Measurements from ENCODE around the gene NFATC4.

Gene NFATC4

GRCh38 chr14:24411443-24412389, 43.7 kb downstream of the NFATC4 start:
- TF ChIP-seq EZH2 (IDR thresholded peaks at IDR 0.05), result no peak
- TF ChIP-seq POLR2AphosphoS5 (IDR thresholded peaks at IDR 0.05; ENCODE audit: borderline replicate concordance, low read depth, low read length), result no peak
- no peak for TF ChIP-seq FOXP2 (optimal IDR thresholded peaks at IDR 0.05; ENCODE audit: control extremely low read depth, extremely low read length, insufficient read depth)
- Histone ChIP-seq H3K4me3 (no peak overlapping the region), H3K27ac (no peak overlapping the region), H3K9ac (ENCODE audit: insufficient read length) (no peak overlapping the region), H3K36me3 (ENCODE audit: insufficient read depth, low read length) (peaks cover 28% of the 10 kb centered on the region), H3K9me3 (ENCODE audit: low read depth, low read length) (no peaks in the 10 kb centered on the region)
- DNase-seq (ENCODE audit: low read depth, low spot score), result no peak

GRCh38 chr14:24414077-24414476, 46.1 kb downstream of the NFATC4 start:
- DNase-seq (ENCODE audit: low read depth, low spot score), result no peak
- Histone ChIP-seq H3K27ac (no peak overlapping the region), H3K9me3 (ENCODE audit: low read depth, low read length) (no peaks in the 10 kb centered on the region), H3K4me3 (no peak overlapping the region), H3K36me3 (ENCODE audit: insufficient read depth, low read length) (peaks cover 15% of the 10 kb centered on the region), H3K9ac (ENCODE audit: insufficient read length) (no peak overlapping the region)
- no peak for TF ChIP-seq FOXP2 (optimal IDR thresholded peaks at IDR 0.05; ENCODE audit: control extremely low read depth, extremely low read length, insufficient read depth)
- TF ChIP-seq EZH2 (IDR thresholded peaks at IDR 0.05), result no peak
- no peak for TF ChIP-seq POLR2AphosphoS5 (IDR thresholded peaks at IDR 0.05; ENCODE audit: borderline replicate concordance, low read depth, low read length)

GRCh38 chr14:24414732-24415420, 46.9 kb downstream of the NFATC4 start:
- no peak for DNase-seq (ENCODE audit: low read depth, low spot score)
- Histone ChIP-seq H3K4me3 (no peak overlapping the region), H3K27ac (no peak overlapping the region), H3K9me3 (ENCODE audit: low read depth, low read length) (no peaks in the 10 kb centered on the region), H3K9ac (ENCODE audit: insufficient read length) (no peak overlapping the region), H3K36me3 (ENCODE audit: insufficient read depth, low read length) (peaks cover 15% of the 10 kb centered on the region)
- TF ChIP-seq EZH2 (IDR thresholded peaks at IDR 0.05) (no peak), FOXP2 (optimal IDR thresholded peaks at IDR 0.05; ENCODE audit: control extremely low read depth, extremely low read length, insufficient read depth) (no peak), POLR2AphosphoS5 (IDR thresholded peaks at IDR 0.05; ENCODE audit: borderline replicate concordance, low read depth, low read length) (no peak)

GRCh38 chr14:24415421-24416253, 47.7 kb downstream of the NFATC4 start:
- H3K36me3 ChIP-seq (ENCODE audit: insufficient read depth, low read length), result peaks cover 15% of the 10 kb centered on the region
- no peak for DNase-seq (ENCODE audit: low read depth, low spot score)
- H3K9ac ChIP-seq (ENCODE audit: insufficient read length), result no peak overlapping the region
- TF ChIP-seq FOXP2 (optimal IDR thresholded peaks at IDR 0.05; ENCODE audit: control extremely low read depth, extremely low read length, insufficient read depth), result no peak
- no peak for TF ChIP-seq EZH2 (IDR thresholded peaks at IDR 0.05)
- no peak for TF ChIP-seq POLR2AphosphoS5 (IDR thresholded peaks at IDR 0.05; ENCODE audit: borderline replicate concordance, low read depth, low read length)
- no peak overlapping the region for H3K4me3 ChIP-seq
- H3K27ac ChIP-seq, result no peak overlapping the region
- H3K9me3 ChIP-seq (ENCODE audit: low read depth, low read length), result no peaks in the 10 kb centered on the region

- peaks cover 15% of the 10 kb centered on the region for H3K36me3 ChIP-seq (ENCODE audit: insufficient read depth, low read length)
- H3K9me3 ChIP-seq (ENCODE audit: low read depth, low read length), result no peaks in the 10 kb centered on the region
- no peak overlapping the region for H3K27ac ChIP-seq
- TF ChIP-seq POLR2AphosphoS5 (IDR thresholded peaks at IDR 0.05; ENCODE audit: borderline replicate concordance, low read depth, low read length) (no peak), EZH2 (IDR thresholded peaks at IDR 0.05) (no peak), FOXP2 (optimal IDR thresholded peaks at IDR 0.05; ENCODE audit: control extremely low read depth, extremely low read length, insufficient read depth) (no peak)
- no peak overlapping the region for H3K4me3 ChIP-seq
- H3K9ac ChIP-seq (ENCODE audit: insufficient read length), result no peak overlapping the region
- DNase-seq (ENCODE audit: low read depth, low spot score), result no peak
These were observed 48.4 kb downstream of the NFATC4 start for GRCh38 chr14:24416254-24416931.

- H3K9ac ChIP-seq (ENCODE audit: insufficient read length), result no peak overlapping the region
- no peak overlapping the region for H3K27ac ChIP-seq
- H3K36me3 ChIP-seq (ENCODE audit: insufficient read depth, low read length), result peaks cover 15% of the 10 kb centered on the region
- H3K4me3 ChIP-seq, result no peak overlapping the region
- no peak for TF ChIP-seq POLR2AphosphoS5 (IDR thresholded peaks at IDR 0.05; ENCODE audit: borderline replicate concordance, low read depth, low read length)
- no peak for TF ChIP-seq EZH2 (IDR thresholded peaks at IDR 0.05)
- no peak for TF ChIP-seq FOXP2 (optimal IDR thresholded peaks at IDR 0.05; ENCODE audit: control extremely low read depth, extremely low read length, insufficient read depth)
- no peak for DNase-seq (ENCODE audit: low read depth, low spot score)
- no peaks in the 10 kb centered on the region for H3K9me3 ChIP-seq (ENCODE audit: low read depth, low read length)
These were observed 49.1 kb downstream of the NFATC4 start for GRCh38 chr14:24416932-24417619.

- no peak overlapping the region for H3K4me3 ChIP-seq
- no peak overlapping the region for H3K27ac ChIP-seq
- no peak for DNase-seq (ENCODE audit: low read depth, low spot score)
- TF ChIP-seq POLR2AphosphoS5 (IDR thresholded peaks at IDR 0.05; ENCODE audit: borderline replicate concordance, low read depth, low read length) (no peak; the same call in 1 of the 2 replicates), EZH2 (IDR thresholded peaks at IDR 0.05) (no peak), FOXP2 (optimal IDR thresholded peaks at IDR 0.05; ENCODE audit: control extremely low read depth, extremely low read length, insufficient read depth) (no peak)
- no peak overlapping the region for H3K9ac ChIP-seq (ENCODE audit: insufficient read length)
- H3K36me3 ChIP-seq (ENCODE audit: insufficient read depth, low read length), result peaks cover 9% of the 10 kb centered on the region; the same call in 1 of the 2 replicates
- H3K9me3 ChIP-seq (ENCODE audit: low read depth, low read length), result no peaks in the 10 kb centered on the region
These were observed 50.0 kb downstream of the NFATC4 start for GRCh38 chr14:24417832-24418491.

Data from SK-N-MC (cell line).